Measurements from ENCODE around the gene NRP2. TPM values are rescaled to one million over a fixed set of nuclear protein-coding genes. Genes with fewer than 3 reads are reported as not detected.
A peak's percentile ranks its signal among the peaks of the same experiment; 100 is the strongest.

NRP2 gene
- total RNA-seq, 1 donor from 2014 or later, result 27.8 TPM

DNA sequence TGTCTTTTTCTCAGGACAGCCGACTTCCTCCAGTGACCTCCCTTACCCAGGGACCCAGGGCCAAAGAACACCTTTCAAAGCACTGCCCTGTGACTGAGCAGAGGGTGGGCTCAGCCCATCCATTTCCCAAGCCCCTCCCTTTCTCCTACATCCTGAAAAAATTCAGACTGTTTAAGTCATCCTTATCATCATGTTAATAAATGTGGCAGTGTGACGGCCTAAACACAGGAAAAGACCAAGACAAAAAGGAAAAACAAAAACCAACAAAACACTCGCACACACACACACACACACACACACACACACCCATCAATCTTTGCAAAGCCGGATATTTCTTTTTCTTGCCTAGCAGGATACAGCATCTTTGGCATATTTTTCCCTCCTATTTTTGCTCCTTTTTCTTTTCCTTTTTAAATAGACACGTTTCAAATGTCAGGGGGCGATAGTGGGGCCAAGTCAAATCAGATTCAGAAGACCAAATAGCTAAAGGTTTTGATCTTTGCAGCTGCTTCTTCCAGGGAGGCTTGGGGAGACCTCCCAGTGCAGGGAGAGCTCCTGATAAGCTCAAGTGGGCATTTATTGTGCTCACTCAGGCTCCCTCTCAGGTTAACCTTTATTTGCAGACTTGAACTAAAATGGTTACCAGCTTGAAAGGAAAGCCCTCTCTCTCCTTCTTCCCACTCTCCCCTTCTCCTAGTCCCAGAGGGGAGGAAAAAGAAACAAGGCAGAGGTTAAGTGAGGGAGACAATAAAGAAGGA, 39.5 kb upstream of the NRP2 start:
- TF ChIP-seq, protein P1, sequence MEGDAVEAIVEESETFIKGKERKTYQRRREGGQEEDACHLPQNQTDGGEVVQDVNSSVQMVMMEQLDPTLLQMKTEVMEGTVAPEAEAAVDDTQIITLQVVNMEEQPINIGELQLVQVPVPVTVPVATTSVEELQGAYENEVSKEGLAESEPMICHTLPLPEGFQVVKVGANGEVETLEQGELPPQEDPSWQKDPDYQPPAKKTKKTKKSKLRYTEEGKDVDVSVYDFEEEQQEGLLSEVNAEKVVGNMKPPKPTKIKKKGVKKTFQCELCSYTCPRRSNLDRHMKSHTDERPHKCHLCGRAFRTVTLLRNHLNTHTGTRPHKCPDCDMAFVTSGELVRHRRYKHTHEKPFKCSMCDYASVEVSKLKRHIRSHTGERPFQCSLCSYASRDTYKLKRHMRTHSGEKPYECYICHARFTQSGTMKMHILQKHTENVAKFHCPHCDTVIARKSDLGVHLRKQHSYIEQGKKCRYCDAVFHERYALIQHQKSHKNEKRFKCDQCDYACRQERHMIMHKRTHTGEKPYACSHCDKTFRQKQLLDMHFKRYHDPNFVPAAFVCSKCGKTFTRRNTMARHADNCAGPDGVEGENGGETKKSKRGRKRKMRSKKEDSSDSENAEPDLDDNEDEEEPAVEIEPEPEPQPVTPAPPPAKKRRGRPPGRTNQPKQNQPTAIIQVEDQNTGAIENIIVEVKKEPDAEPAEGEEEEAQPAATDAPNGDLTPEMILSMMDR (IDR thresholded peaks at IDR 0.05), result no peak
- TF ChIP-seq EZH2 (IDR thresholded peaks at IDR 0.05) (no peak), EZH2phosphoT487 (IDR thresholded peaks at IDR 0.05) (no peak)
- Histone ChIP-seq H3K36me3 (no peaks in the 10 kb centered on the region), H2AFZ (replicated peaks) (peak overlapping the region; percentile 26), H3F3A (ENCODE audit: low read depth) (peaks cover 7% of the 10 kb centered on the region), H4K20me1 (ENCODE audit: low read depth) (no peaks in the 10 kb centered on the region), H3K9me3 (ENCODE audit: low read depth) (no peaks in the 10 kb centered on the region), H3K4me2 (no peak overlapping the region), H3K4me3 (no peak overlapping the region), H3K4me1 (peaks cover 13% of the 10 kb centered on the region), H3K9ac (no peak overlapping the region), H3K27me3 (no peaks in the 10 kb centered on the region), H3K27ac (no peak overlapping the region), H3K79me2 (ENCODE audit: low read depth) (no peaks in the 10 kb centered on the region)
- H3K36me3 Mint-ChIP-seq, result no peaks in the 10 kb centered on the region
- H3K4me1 Mint-ChIP-seq, result peaks cover 25% of the 10 kb centered on the region
- no peak overlapping the region for H3K27ac Mint-ChIP-seq
- peaks cover 2% of the 10 kb centered on the region for H3K27me3 Mint-ChIP-seq (ENCODE audit: insufficient read depth, low read depth)
- H3K4me3 Mint-ChIP-seq, result no peak overlapping the region
- H3K9me3 Mint-ChIP-seq, result peaks cover 3% of the 10 kb centered on the region
- DNase-seq (ENCODE audit: low spot score), result no peak

DNA sequence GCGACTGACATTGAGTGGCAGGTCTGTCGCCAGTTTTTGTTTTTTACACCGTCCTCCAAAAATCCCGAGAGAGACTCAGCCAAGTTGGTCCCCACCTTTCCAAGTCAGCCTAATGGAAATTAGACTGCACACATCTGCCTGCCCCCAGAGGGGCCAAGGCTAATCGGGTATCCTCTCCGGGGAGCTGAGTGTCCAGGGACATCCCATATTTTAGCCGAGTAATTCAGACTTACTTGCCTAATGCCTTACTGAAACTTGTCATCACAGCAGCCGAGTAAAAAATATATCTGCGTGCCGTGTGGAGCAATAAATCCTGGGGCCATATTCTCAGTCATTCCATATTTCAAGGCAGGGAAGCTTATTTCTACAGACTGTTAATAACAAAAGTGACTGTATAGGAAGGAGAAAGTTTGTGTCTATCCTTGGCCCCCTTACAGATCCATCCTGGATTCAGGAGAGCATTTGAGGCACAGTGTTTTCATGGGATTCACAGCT, 38.9 kb upstream of the NRP2 start:
- no peaks in the 10 kb centered on the region for H4K20me1 ChIP-seq (ENCODE audit: low read depth)
- TF ChIP-seq, protein P1 (IDR thresholded peaks at IDR 0.05), result no peak
- no peak for TF ChIP-seq EZH2phosphoT487 (IDR thresholded peaks at IDR 0.05)
- TF ChIP-seq EZH2 (IDR thresholded peaks at IDR 0.05), result no peak
- H3K4me3 ChIP-seq, result no peak overlapping the region
- H3K4me1 Mint-ChIP-seq, result peaks cover 25% of the 10 kb centered on the region
- peaks cover 7% of the 10 kb centered on the region for H3F3A ChIP-seq (ENCODE audit: low read depth)
- no peak overlapping the region for H3K4me3 Mint-ChIP-seq
- no peaks in the 10 kb centered on the region for H3K79me2 ChIP-seq (ENCODE audit: low read depth)
- H3K27ac ChIP-seq, result no peak overlapping the region
- no peak overlapping the region for H3K4me2 ChIP-seq
- no peaks in the 10 kb centered on the region for H3K9me3 ChIP-seq (ENCODE audit: low read depth)
- H3K36me3 Mint-ChIP-seq, result no peaks in the 10 kb centered on the region
- H3K27me3 ChIP-seq, result no peaks in the 10 kb centered on the region
- DNase-seq (ENCODE audit: low spot score), result no peak
- peaks cover 2% of the 10 kb centered on the region for H3K27me3 Mint-ChIP-seq (ENCODE audit: insufficient read depth, low read depth)
- H3K9me3 Mint-ChIP-seq, result peaks cover 3% of the 10 kb centered on the region
- H2AFZ ChIP-seq (replicated peaks), result no peak overlapping the region
- peak overlapping the region; percentile 38 for H3K27ac Mint-ChIP-seq
- H3K9ac ChIP-seq, result no peak overlapping the region
- peaks cover 15% of the 10 kb centered on the region for H3K4me1 ChIP-seq
- no peaks in the 10 kb centered on the region for H3K36me3 ChIP-seq

DNA sequence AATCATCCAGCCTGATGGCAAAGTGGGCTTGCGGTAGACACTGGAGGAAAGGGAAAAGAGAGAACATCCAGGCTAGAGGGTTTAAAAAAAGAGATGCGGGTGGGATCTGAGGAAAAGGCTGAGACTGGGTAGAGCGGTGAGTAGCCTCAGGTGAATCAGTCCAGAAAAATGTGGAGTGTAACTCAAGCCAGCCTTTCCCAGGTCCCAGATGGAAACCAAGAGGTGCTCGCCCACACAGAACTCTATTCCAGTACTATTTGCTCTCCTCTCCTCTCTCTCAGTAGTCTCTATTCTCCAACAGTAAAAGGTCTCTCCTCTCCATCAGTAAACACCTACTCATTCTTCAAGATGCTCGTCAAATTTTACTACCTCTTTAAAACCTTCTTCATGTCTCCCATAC, 38.3 kb upstream of the NRP2 start:
- Mint-ChIP-seq H3K9me3 (peaks cover 3% of the 10 kb centered on the region), H3K36me3 (no peaks in the 10 kb centered on the region), H3K27me3 (ENCODE audit: insufficient read depth, low read depth) (peaks cover 2% of the 10 kb centered on the region), H3K4me1 (peaks cover 25% of the 10 kb centered on the region), H3K27ac (peak overlapping the region; percentile 12), H3K4me3 (no peak overlapping the region)
- Histone ChIP-seq H3K79me2 (ENCODE audit: low read depth) (no peaks in the 10 kb centered on the region), H3K27ac (no peak overlapping the region), H3F3A (ENCODE audit: low read depth) (peaks cover 7% of the 10 kb centered on the region), H3K4me1 (peaks cover 15% of the 10 kb centered on the region), H3K4me2 (no peak overlapping the region), H3K27me3 (no peaks in the 10 kb centered on the region), H3K4me3 (no peak overlapping the region), H4K20me1 (ENCODE audit: low read depth) (no peaks in the 10 kb centered on the region), H3K9me3 (ENCODE audit: low read depth) (no peaks in the 10 kb centered on the region), H3K36me3 (no peaks in the 10 kb centered on the region), H3K9ac (no peak overlapping the region), H2AFZ (replicated peaks) (no peak overlapping the region)
- no peak for DNase-seq (ENCODE audit: low spot score)
- TF ChIP-seq, protein P1 (IDR thresholded peaks at IDR 0.05), result no peak
- TF ChIP-seq EZH2phosphoT487 (IDR thresholded peaks at IDR 0.05) (no peak), EZH2 (IDR thresholded peaks at IDR 0.05) (no peak)
